HepG2 (cell line): ENCODE data around the gene HOXC10. TPM values are rescaled to one million over a fixed set of nuclear protein-coding genes. Genes with fewer than 3 reads are reported as not detected.
A peak's percentile ranks its signal among the peaks of the same experiment; 100 is the strongest.

Experiments
- AKAP8 ChIP-seq: sonication (generic); formaldehyde crosslinking; IDR thresholded peaks from 2 replicates; pipeline ENCODE4 v1.5.1; 2020; ENCODE audit warnings: mild to moderate bottlenecking, missing genetic modification reagents
- ATAD3A ChIP-seq: sonication (generic); formaldehyde crosslinking; IDR thresholded peaks from 2 replicates; pipeline ENCODE4 v1.4.0; 2020; ENCODE audit warnings: missing genetic modification reagents
- CBX2 ChIP-seq, 2 experiments: fragments of 200-600 bp in 1 of 2; sonication (generic); formaldehyde crosslinking in 1 of 2; IDR thresholded peaks; 2 replicates each; pipeline versions ENCODE4 v1.7.0 to v1.8.1; 2018 to 2022; ENCODE audit warnings: low read depth in 2 of 2, low read length in 1 of 2, mild to moderate bottlenecking in 1 of 2, missing genetic modification reagents in 1 of 2
- CBX5 ChIP-seq: sonication (generic); formaldehyde crosslinking; IDR thresholded peaks from 2 replicates; pipeline ENCODE4 v1.4.0; 2020; ENCODE audit warnings: missing genetic modification reagents, borderline replicate concordance
- CEBPB ChIP-seq: IDR thresholded peaks from 2 replicates; pipeline ENCODE4 v1.6.1; 2011; ENCODE audit warnings: low read depth, low read length, improper control_type of control experiment, borderline replicate concordance
- ELF3 ChIP-seq: IDR thresholded peaks from 2 replicates; pipeline ENCODE4 v1.6.1; 2016; ENCODE audit warnings: missing genetic modification reagents, missing compliant biosample characterization
- HIVEP1 ChIP-seq: sonication (generic); formaldehyde crosslinking; IDR thresholded peaks from 2 replicates; pipeline ENCODE4 v1.4.0; 2020; ENCODE audit warnings: mild to moderate bottlenecking, missing genetic modification reagents
- JUN ChIP-seq: sonication (generic); formaldehyde crosslinking; IDR thresholded peaks from 2 replicates; pipeline ENCODE4 v1.4.0; 2020; ENCODE audit warnings: mild to moderate bottlenecking, missing genetic modification reagents
- PRMT3 ChIP-seq: sonication (generic); formaldehyde crosslinking; IDR thresholded peaks from 2 replicates; pipeline ENCODE4 v1.8.1; 2022; ENCODE audit warnings: low read depth, mild to moderate bottlenecking, moderate library complexity, missing genetic modification reagents, borderline replicate concordance
- TAF15 ChIP-seq: fragments of 200-400 bp; formaldehyde crosslinking; IDR thresholded peaks from one replicate; pipeline ENCODE4 v1.6.1; 2018; ENCODE audit warnings: mild to moderate bottlenecking, low read depth, low read length; ENCODE audit not compliant: poor library complexity, severe bottlenecking
- TCF7 ChIP-seq: sonication (generic); IDR thresholded peaks from 2 replicates; pipeline ENCODE4 v1.6.1; 2016; ENCODE audit warnings: antibody characterized with exemption, low read depth
- U2AF1 ChIP-seq: fragments of 200-400 bp; formaldehyde crosslinking; optimal IDR thresholded peaks from 2 replicates; pipeline ENCODE3; 2017; ENCODE audit warnings: mild to moderate bottlenecking, low read depth, low read length
- ZBTB21 ChIP-seq: sonication (generic); formaldehyde crosslinking; IDR thresholded peaks from 2 replicates; pipeline ENCODE4 v1.4.0; 2020; ENCODE audit warnings: missing genetic modification reagents
- ZFP1 ChIP-seq: IDR thresholded peaks from 2 replicates; pipeline ENCODE4 v1.6.1; 2016
- ZNF20 ChIP-seq: sonication (generic); formaldehyde crosslinking; IDR thresholded peaks from 2 replicates; pipeline ENCODE4 v1.4.0; 2020; ENCODE audit warnings: mild to moderate bottlenecking, moderate library complexity, missing genetic modification reagents
- ZNF850 ChIP-seq: sonication (generic); formaldehyde crosslinking; conservative IDR thresholded peaks from 2 replicates; pipeline ENCODE4 v1.9.0; 2021; ENCODE audit warnings: mild to moderate bottlenecking, missing genetic modification reagents
- polyA plus RNA-seq, 8 experiments: library from polyadenylated mRNA; depleted of rRNA in 3 of 8; stranded (reverse) in 7 of 8; unstranded in 1 of 8; fragments of >200 nt; fragmentation: Illumina TruSeq in 4 of 8; extraction: Trizol in 4 of 8; gene quantifications; 2 replicates each; pipeline versions ENCODE4 v1.2.1 to v1.2.3, GENCODE V29; 2011 to 2016; ENCODE audit warnings: low read depth in 4 of 8, missing spikeins in 1 of 8, mixed read lengths in 1 of 8; ENCODE audit not compliant: insufficient read depth in 1 of 8
- total RNA-seq, 5 experiments: library from RNA; depleted of rRNA; stranded (reverse); fragments of >200 nt; fragmentation: Illumina TruSeq; extraction: Trizol; gene quantifications; 2 replicates each; pipeline ENCODE4 v1.2.3, GENCODE V29; 2016; ENCODE audit warnings: low read depth in 1 of 5
- TF ChIP-seq, protein P1 (sequence below): sonication (generic); formaldehyde crosslinking; IDR thresholded peaks from 2 replicates; pipeline ENCODE4 v1.9.0; 2021; ENCODE audit warnings: missing genetic modification reagents, borderline replicate concordance
- TF ChIP-seq, protein P2 (sequence below): IDR thresholded peaks from 2 replicates; pipeline ENCODE4 v1.6.1; 2018; ENCODE audit warnings: missing genetic modification reagents
- TF ChIP-seq, protein P3 (sequence below): sonication (generic); formaldehyde crosslinking; IDR thresholded peaks from 2 replicates; pipeline ENCODE4 v1.5.0; 2020; ENCODE audit warnings: missing genetic modification reagents
- TF ChIP-seq, protein P4 (sequence below): IDR thresholded peaks from 2 replicates; pipeline ENCODE4 v1.6.1; 2016; ENCODE audit warnings: low read depth, control low read depth

Gene HOXC10
- total and polyA plus RNA-seq, 2 of the 13 experiments (the other 11 are each of a cell fraction or from before 2014, with no cell fraction given) = not detected

DNA sequence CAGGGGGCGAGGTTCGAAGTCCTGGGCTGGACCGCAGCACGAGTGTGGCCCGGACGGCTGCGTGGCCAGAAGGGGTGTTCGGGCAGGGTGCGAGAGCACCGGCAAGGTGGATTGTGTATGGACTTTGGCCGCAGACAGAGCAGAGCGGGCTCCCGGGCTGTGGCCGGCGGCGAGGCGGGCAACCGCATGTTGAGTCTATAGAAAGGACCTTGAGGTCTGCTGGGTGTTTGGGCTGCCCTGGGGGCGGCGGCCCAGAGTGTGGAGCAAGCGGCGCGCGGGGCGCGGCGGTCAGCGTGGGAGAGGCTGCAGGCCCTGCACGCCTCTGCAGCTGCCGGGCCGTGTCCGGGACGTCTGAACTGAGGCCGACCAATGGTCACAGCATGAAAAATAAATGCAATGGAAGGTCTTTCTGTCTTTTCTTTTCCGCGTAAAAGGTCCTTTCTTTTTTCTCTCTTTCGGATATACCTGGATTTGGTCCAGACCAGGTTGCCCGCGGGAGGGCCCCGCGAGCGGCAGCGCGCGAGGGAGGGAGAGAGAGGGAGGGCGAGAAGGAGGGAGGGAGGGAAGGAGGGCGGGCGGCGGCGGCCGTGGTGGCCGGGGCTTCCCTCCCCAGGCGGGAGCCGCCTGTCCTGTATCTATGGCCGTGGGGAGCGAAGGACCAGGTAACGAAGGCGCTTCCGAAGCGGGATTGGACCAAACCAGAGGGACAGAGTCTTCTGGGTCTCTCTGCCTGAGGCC, 9.5 kb downstream of the HOXC10 start (continued):
- no peak for TF ChIP-seq ZNF20
- TF ChIP-seq, protein P1, sequence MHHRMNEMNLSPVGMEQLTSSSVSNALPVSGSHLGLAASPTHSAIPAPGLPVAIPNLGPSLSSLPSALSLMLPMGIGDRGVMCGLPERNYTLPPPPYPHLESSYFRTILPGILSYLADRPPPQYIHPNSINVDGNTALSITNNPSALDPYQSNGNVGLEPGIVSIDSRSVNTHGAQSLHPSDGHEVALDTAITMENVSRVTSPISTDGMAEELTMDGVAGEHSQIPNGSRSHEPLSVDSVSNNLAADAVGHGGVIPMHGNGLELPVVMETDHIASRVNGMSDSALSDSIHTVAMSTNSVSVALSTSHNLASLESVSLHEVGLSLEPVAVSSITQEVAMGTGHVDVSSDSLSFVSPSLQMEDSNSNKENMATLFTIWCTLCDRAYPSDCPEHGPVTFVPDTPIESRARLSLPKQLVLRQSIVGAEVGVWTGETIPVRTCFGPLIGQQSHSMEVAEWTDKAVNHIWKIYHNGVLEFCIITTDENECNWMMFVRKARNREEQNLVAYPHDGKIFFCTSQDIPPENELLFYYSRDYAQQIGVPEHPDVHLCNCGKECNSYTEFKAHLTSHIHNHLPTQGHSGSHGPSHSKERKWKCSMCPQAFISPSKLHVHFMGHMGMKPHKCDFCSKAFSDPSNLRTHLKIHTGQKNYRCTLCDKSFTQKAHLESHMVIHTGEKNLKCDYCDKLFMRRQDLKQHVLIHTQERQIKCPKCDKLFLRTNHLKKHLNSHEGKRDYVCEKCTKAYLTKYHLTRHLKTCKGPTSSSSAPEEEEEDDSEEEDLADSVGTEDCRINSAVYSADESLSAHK = no peak
- no peak for TF ChIP-seq TCF7
- 0 out of 2 replicates have a peak, but pooled peaks have one; percentile 13 for TF ChIP-seq ELF3 (CRISPR knock-in tag)
- no peak for TF ChIP-seq PRMT3
- no peak for TF ChIP-seq U2AF1
- TF ChIP-seq TAF15 = no peak
- TF ChIP-seq, protein P2, sequence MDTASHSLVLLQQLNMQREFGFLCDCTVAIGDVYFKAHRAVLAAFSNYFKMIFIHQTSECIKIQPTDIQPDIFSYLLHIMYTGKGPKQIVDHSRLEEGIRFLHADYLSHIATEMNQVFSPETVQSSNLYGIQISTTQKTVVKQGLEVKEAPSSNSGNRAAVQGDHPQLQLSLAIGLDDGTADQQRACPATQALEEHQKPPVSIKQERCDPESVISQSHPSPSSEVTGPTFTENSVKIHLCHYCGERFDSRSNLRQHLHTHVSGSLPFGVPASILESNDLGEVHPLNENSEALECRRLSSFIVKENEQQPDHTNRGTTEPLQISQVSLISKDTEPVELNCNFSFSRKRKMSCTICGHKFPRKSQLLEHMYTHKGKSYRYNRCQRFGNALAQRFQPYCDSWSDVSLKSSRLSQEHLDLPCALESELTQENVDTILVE (CRISPR knock-in tag) = no peak
- TF ChIP-seq, protein P3, sequence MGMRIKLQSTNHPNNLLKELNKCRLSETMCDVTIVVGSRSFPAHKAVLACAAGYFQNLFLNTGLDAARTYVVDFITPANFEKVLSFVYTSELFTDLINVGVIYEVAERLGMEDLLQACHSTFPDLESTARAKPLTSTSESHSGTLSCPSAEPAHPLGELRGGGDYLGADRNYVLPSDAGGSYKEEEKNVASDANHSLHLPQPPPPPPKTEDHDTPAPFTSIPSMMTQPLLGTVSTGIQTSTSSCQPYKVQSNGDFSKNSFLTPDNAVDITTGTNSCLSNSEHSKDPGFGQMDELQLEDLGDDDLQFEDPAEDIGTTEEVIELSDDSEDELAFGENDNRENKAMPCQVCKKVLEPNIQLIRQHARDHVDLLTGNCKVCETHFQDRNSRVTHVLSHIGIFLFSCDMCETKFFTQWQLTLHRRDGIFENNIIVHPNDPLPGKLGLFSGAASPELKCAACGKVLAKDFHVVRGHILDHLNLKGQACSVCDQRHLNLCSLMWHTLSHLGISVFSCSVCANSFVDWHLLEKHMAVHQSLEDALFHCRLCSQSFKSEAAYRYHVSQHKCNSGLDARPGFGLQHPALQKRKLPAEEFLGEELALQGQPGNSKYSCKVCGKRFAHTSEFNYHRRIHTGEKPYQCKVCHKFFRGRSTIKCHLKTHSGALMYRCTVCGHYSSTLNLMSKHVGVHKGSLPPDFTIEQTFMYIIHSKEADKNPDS (CRISPR knock-in tag) = no peak
- no peak for TF ChIP-seq CBX5 (CRISPR knock-in tag)
- TF ChIP-seq CBX2 (IDR thresholded peaks at IDR 0.05; ENCODE audit: low read depth, low read length) = no peak
- TF ChIP-seq CBX2 (CRISPR knock-in tag; IDR thresholded peaks at IDR 0.05; ENCODE audit: low read depth) = no peak; the same call in 1 of the 2 replicates
- TF ChIP-seq, protein P4, sequence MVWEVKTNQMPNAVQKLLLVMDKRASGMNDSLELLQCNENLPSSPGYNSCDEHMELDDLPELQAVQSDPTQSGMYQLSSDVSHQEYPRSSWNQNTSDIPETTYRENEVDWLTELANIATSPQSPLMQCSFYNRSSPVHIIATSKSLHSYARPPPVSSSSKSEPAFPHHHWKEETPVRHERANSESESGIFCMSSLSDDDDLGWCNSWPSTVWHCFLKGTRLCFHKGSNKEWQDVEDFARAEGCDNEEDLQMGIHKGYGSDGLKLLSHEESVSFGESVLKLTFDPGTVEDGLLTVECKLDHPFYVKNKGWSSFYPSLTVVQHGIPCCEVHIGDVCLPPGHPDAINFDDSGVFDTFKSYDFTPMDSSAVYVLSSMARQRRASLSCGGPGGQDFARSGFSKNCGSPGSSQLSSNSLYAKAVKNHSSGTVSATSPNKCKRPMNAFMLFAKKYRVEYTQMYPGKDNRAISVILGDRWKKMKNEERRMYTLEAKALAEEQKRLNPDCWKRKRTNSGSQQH (CRISPR knock-in tag) = no peak
- TF ChIP-seq ZBTB21 (CRISPR knock-in tag) = no peak
- TF ChIP-seq CEBPB = no peak
- no peak for TF ChIP-seq JUN (CRISPR knock-in tag)
- no peak for TF ChIP-seq ATAD3A (CRISPR knock-in tag)
- TF ChIP-seq ZFP1 = no peak
- TF ChIP-seq HIVEP1 (CRISPR knock-in tag) = no peak
- no peak for TF ChIP-seq AKAP8 (CRISPR knock-in tag)
- no peak for TF ChIP-seq ZNF850 (CRISPR knock-in tag)
